Inflammatory macrophage treated with lipopolysaccharide for 1 hour (primary cell): Measurements from ENCODE around the gene WDR45.
A peak's percentile ranks its signal among the peaks of the same experiment; 100 is the strongest.

Experiments
- DNase-seq, 2 donors: peaks; one replicate each; pipeline ENCODE4 v3.0.0-alpha.2; 2020 to 2022

Gene WDR45

GRCh38 chrX:49043220-49043986 is 36.3 kb downstream of the WDR45 start, which contains the start of gene TFE3:
TSS of gene TFE3 (minus strand) at chrX:49043357. CDS start at chrX:49043226, 131 bp downstream.
- peak; percentile 96 to 97 for DNase-seq

GRCh38 chrX:49042581-49043219 is 37.0 kb downstream of the WDR45 start:
- peak in 1 of 2 donors; percentile 1 for DNase-seq

GRCh38 chrX:49041744-49042580 is 37.7 kb downstream of the WDR45 start:
- DNase-seq: peak in 1 of 2 donors; percentile 17

GRCh38 chrX:49040376-49040955 is 39.2 kb downstream of the WDR45 start:
- DNase-seq: no peak

- peak; percentile 48 to 68 for DNase-seq
Observed at GRCh38 chrX:49039598-49040375, 39.9 kb downstream of the WDR45 start.

GRCh38 chrX:49037883-49038475 is 41.7 kb downstream of the WDR45 start:
- peak in 1 of 2 donors; percentile 6 for DNase-seq

GRCh38 chrX:49030283-49030682 is 49.4 kb downstream of the WDR45 start:
- DNase-seq: no peak

GRCh38 chrX:49029876-49030275 is 49.8 kb downstream of the WDR45 start:
- no peak for DNase-seq
